Panc1 (cell line): ENCODE results near the gene SREBF2. TPM values are rescaled to one million over a fixed set of nuclear protein-coding genes. Genes with fewer than 3 reads are reported as not detected.

Experiments
- ATAC-seq: fragments of 200-7000 bp; cut with Tn5 transposase; 2 replicates; pipeline ENCODE4 v1.9.1; 2020; ENCODE audit warnings: mild to moderate bottlenecking, moderate library complexity
- BruUV-seq: library from RNA; stranded (reverse); fragments of 400-500 nt; replicated peaks from 2 replicates; lab custom pipeline; 2021; lab: Mats Ljungman, UMichigan
- CTCF ChIA-PET: fragments of 300-600 bp; sonication (Branson Sonifier 250); formaldehyde crosslinking; loops from one replicate; lab custom pipeline; 2022; ENCODE audit warnings: antibody characterized with exemption; lab: Charles Lee
- POLR2A ChIA-PET: fragments of 300-600 bp; sonication (Branson Sonifier 250); formaldehyde crosslinking; loops from one replicate; lab custom pipeline; 2022; ENCODE audit warnings: antibody characterized with exemption; lab: Charles Lee
- DNase-seq: peaks from one replicate; pipeline ENCODE4 v3.0.0-alpha.2; 2010; ENCODE audit warnings: low read depth, low spot score
- H3K27ac ChIP-seq: 2 replicates; pipeline ENCODE4 v1.5.1; 2011; ENCODE audit warnings: mild to moderate bottlenecking, low read length, inconsistent platforms
- H3K27me3 ChIP-seq: fragments of 200-500 bp; sonication (Bioruptor generic); 2 replicates; pipeline ENCODE4 v1.6.0; 2014; ENCODE audit warnings: low read length, inconsistent platforms; ENCODE audit not compliant: control insufficient read depth, insufficient read depth
- H3K36me3 ChIP-seq: fragments of 200-500 bp; sonication (Bioruptor generic); 2 replicates; pipeline ENCODE4 v1.5.1; 2014; ENCODE audit warnings: inconsistent platforms, mild to moderate bottlenecking, low read length, moderate library complexity; ENCODE audit not compliant: control insufficient read depth, insufficient read depth
- H3K4me1 ChIP-seq: 2 replicates; pipeline ENCODE4 v1.5.1; 2011; ENCODE audit warnings: inconsistent platforms, mild to moderate bottlenecking, low read length, moderate library complexity; ENCODE audit not compliant: control insufficient read depth, insufficient read depth
- H3K4me3 ChIP-seq, 2 experiments: 2 replicates each; pipeline ENCODE4 v1.5.1; 2011 to 2012; ENCODE audit warnings: low read depth in 2 of 2, low read length in 2 of 2, mild to moderate bottlenecking in 2 of 2, inconsistent platforms in 1 of 2, moderate library complexity in 1 of 2
- H3K9me3 ChIP-seq: fragments of 200-500 bp; sonication (Bioruptor generic); 2 replicates; pipeline ENCODE4 v1.5.1; 2014; ENCODE audit warnings: low read depth, mild to moderate bottlenecking, inconsistent platforms, low read length, moderate library complexity; ENCODE audit not compliant: control insufficient read depth, insufficient read depth
- POLR2AphosphoS5 ChIP-seq: IDR thresholded peaks from 2 replicates; pipeline ENCODE4 v1.6.1; 2012; ENCODE audit warnings: mild to moderate bottlenecking, low read depth, low read length, moderate library complexity
- SIN3A ChIP-seq: IDR thresholded peaks from 2 replicates; pipeline ENCODE4 v1.6.1; 2012; ENCODE audit warnings: low read depth, mild to moderate bottlenecking, low read length, moderate library complexity, borderline replicate concordance; ENCODE audit not compliant: insufficient read depth
- TCF7L2 ChIP-seq: IDR thresholded peaks from 2 replicates; pipeline ENCODE4 v1.6.1; 2011; ENCODE audit warnings: mild to moderate bottlenecking, low read depth, low read length, inconsistent platforms
- in situ Hi-C: cut with HindIII; loops from 2 replicates; pipeline ENCODE4 v1.10.0; 2016; ENCODE audit warnings: low sequenced_read_pairs, low pct_unique_long_range_greater_than_20kb
- intact Hi-C: fragments of 100-400 bp; cut with micrococcal nuclease; formaldehyde crosslinking; loops from one replicate; pipeline ENCODE4 v1.10.0; 2022; ENCODE audit not compliant: unreplicated experiment
- total RNA-seq: library from RNA; stranded (reverse); gene quantifications from one replicate; pipeline ENCODE4 v1.2.1, GENCODE V29; 2021; ENCODE audit not compliant: unreplicated experiment
- TF ChIP-seq, protein P1 (sequence below): fragments of 450-650 bp; IDR thresholded peaks from 2 replicates; pipeline ENCODE4 v1.5.1; 2017; ENCODE audit warnings: mild to moderate bottlenecking
- TF ChIP-seq, protein P2 (sequence below), 2 experiments: IDR thresholded peaks; 2 replicates each; pipeline ENCODE4 v1.6.1; 2011 to 2012; ENCODE audit warnings: low read depth in 2 of 2, control low read depth in 1 of 2, low read length in 1 of 2, mild to moderate bottlenecking in 1 of 2, moderate library complexity in 1 of 2; ENCODE audit not compliant: insufficient read depth in 1 of 2

SREBF2 gene
- total RNA-seq, 1 experiment from 2014 or later: 73.0 TPM

DNA sequence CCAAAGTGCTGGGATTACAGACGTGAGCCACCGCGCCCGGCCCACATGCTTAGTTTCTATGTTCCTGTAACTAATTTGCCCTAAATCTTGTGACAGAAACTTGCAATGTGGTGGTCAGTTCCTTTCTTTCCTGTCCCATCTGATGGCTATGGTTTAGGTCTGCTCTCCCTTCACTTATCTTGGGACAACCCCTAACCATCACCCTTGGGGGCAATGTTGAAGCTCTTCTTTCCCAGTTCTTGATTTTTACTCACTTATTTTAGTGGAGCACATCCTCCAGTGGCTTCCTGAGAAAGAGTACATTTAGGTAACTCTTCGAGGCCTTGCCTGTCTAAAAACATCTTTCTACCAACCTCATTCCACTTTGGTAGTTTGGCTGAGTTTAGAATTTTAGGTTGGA is 7.3 kb downstream of the SREBF2 start:
- TF ChIP-seq POLR2AphosphoS5 (no peak), SIN3A (no peak), TCF7L2 (no peak)
- TF ChIP-seq, protein P1, sequence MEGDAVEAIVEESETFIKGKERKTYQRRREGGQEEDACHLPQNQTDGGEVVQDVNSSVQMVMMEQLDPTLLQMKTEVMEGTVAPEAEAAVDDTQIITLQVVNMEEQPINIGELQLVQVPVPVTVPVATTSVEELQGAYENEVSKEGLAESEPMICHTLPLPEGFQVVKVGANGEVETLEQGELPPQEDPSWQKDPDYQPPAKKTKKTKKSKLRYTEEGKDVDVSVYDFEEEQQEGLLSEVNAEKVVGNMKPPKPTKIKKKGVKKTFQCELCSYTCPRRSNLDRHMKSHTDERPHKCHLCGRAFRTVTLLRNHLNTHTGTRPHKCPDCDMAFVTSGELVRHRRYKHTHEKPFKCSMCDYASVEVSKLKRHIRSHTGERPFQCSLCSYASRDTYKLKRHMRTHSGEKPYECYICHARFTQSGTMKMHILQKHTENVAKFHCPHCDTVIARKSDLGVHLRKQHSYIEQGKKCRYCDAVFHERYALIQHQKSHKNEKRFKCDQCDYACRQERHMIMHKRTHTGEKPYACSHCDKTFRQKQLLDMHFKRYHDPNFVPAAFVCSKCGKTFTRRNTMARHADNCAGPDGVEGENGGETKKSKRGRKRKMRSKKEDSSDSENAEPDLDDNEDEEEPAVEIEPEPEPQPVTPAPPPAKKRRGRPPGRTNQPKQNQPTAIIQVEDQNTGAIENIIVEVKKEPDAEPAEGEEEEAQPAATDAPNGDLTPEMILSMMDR: no peak
- TF ChIP-seq, protein P2, sequence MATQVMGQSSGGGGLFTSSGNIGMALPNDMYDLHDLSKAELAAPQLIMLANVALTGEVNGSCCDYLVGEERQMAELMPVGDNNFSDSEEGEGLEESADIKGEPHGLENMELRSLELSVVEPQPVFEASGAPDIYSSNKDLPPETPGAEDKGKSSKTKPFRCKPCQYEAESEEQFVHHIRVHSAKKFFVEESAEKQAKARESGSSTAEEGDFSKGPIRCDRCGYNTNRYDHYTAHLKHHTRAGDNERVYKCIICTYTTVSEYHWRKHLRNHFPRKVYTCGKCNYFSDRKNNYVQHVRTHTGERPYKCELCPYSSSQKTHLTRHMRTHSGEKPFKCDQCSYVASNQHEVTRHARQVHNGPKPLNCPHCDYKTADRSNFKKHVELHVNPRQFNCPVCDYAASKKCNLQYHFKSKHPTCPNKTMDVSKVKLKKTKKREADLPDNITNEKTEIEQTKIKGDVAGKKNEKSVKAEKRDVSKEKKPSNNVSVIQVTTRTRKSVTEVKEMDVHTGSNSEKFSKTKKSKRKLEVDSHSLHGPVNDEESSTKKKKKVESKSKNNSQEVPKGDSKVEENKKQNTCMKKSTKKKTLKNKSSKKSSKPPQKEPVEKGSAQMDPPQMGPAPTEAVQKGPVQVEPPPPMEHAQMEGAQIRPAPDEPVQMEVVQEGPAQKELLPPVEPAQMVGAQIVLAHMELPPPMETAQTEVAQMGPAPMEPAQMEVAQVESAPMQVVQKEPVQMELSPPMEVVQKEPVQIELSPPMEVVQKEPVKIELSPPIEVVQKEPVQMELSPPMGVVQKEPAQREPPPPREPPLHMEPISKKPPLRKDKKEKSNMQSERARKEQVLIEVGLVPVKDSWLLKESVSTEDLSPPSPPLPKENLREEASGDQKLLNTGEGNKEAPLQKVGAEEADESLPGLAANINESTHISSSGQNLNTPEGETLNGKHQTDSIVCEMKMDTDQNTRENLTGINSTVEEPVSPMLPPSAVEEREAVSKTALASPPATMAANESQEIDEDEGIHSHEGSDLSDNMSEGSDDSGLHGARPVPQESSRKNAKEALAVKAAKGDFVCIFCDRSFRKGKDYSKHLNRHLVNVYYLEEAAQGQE (IDR thresholded peaks at IDR 0.05; ENCODE audit: insufficient read depth in 1 of 2, low read depth in 2 of 2, low read length in 1 of 2): no peak
- ChIA-PET POLR2A (no interaction called here), CTCF (no interaction called here)
- Histone ChIP-seq H3K36me3 (peaks cover 2% of the 10 kb centered on the region), H3K4me1 (peaks cover 7% of the 10 kb centered on the region; the same call in 1 of the 2 replicates), H3K27me3 (no peaks in the 10 kb centered on the region), H3K27ac (no peak overlapping the region), H3K9me3 (no peaks in the 10 kb centered on the region), H3K4me3 (no peak overlapping the region)
- intact Hi-C loops: no loop called here
- BruUV-seq: no TSS peak
- no peak for DNase-seq
- no peak for ATAC-seq
- in situ Hi-C loops: no loop called here

DNA sequence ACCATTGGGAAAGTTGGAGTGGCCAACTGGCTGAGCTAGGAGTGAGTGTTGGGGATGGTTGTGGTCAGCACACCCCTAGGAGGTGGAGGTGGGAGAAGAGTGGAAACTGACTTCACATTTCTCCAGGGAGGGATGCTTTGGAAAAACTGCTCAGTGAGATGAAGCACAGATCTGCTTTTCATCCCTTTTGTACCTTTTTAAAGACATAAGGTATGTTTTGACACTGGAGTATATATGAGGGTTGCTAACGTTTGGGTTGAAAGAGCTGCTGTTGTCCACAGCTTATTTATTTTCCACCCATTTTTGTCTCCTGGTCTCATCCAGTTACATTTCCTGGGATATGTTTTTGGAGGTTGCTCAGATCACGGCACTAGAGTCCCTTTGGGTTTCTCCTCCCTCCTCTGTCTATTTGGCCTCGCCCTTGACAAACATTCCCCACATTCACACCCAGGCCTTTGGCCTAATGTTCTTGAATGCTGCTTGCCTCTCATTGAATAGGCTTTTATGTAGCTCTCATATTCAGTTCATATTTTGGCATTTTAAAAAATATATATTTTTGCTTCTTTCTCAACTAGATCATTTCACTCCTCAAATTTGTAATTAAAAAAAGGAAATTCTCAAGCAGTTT is 8.3 kb downstream of the SREBF2 start:
- intact Hi-C loops: no loop called here
- Histone ChIP-seq H3K9me3 (no peaks in the 10 kb centered on the region), H3K36me3 (no peaks in the 10 kb centered on the region; the same call in 1 of the 2 replicates), H3K27ac (no peak overlapping the region), H3K4me1 (peaks cover 7% of the 10 kb centered on the region; the same call in 1 of the 2 replicates), H3K4me3 (no peak overlapping the region), H3K27me3 (no peaks in the 10 kb centered on the region)
- no TSS peak for BruUV-seq
- TF ChIP-seq, protein P1: no peak
- no peak for TF ChIP-seq POLR2AphosphoS5
- TF ChIP-seq, protein P2 (IDR thresholded peaks at IDR 0.05; ENCODE audit: insufficient read depth in 1 of 2, low read depth in 2 of 2, low read length in 1 of 2): no peak
- no peak for TF ChIP-seq TCF7L2
- ChIA-PET POLR2A (interaction anchor here (0.7 kb wide), 1 partner anchor 26 kb away, joined by 3 read pairs; no protein-coding TSS in a partner anchor), CTCF (interaction anchor here (0.6 kb wide), 1 partner anchor 8 kb away, joined by 3 read pairs; the partner anchor contains the start of gene SREBF2)
- in situ Hi-C loops: no loop called here
- ATAC-seq (no peak), DNase-seq (no peak)
